Epithelial cell of esophagus (primary cell): ENCODE results near the gene ETV1.

ENCODE experiments used
- DNase-seq: peaks from one replicate; pipeline ENCODE4 v3.0.0; 2010; ENCODE audit warnings: low read depth
- H3K4me3 ChIP-seq: 2 replicates; pipeline ENCODE4 v1.5.1; 2011; ENCODE audit warnings: mild to moderate bottlenecking, low read length, control low read depth
- CTCF ChIP-seq: IDR thresholded peaks from 2 replicates; pipeline ENCODE4 v1.5.1; 2011; ENCODE audit warnings: low read depth, mild to moderate bottlenecking, low read length, control low read depth, inconsistent platforms; ENCODE audit not compliant: insufficient read depth; ENCODE audit errors: missing control alignments

ETV1 gene

GRCh38 chr7:13988731-13989125, 738 bp downstream of the ETV1 start:
- no peak for TF ChIP-seq CTCF

GRCh38 chr7:13988065-13988464, 1.4 kb downstream of the ETV1 start:
- no peak overlapping the region for H3K4me3 ChIP-seq
- DNase-seq, result peak; percentile 25
- no peak for TF ChIP-seq CTCF

More at GRCh38 chr7:13988731-13989125, 738 bp downstream of the ETV1 start:
- peak overlapping the region; percentile 72 for H3K4me3 ChIP-seq
- DNase-seq, result no peak

- TF ChIP-seq CTCF, result no peak
- no peak overlapping the region for H3K4me3 ChIP-seq
- no peak for DNase-seq
Measured at GRCh38 chr7:13987395-13987794, 2.1 kb downstream of the ETV1 start.

DNA sequence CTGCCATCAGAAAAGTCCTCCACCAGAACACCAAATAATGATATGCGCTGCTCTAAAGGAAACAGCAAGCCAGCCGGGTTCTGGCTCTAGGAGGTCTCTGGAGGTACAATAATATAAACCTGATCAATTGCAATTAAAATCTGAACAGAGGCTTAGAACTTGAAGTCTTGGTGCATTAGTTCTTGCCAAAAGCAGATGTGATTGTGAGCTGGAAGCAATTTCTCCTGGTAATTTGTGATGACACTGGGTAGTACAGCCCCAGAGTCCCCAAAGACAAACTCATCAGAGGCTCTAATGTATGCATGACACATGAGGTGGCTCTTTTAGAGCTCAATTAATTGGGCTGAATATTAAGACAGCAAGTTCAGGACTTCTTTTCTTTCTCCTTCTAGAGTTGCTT, 3.3 kb downstream of the ETV1 start:
- no peak for DNase-seq
- H3K4me3 ChIP-seq, result no peak overlapping the region
- TF ChIP-seq CTCF, result no peak

GRCh38 chr7:13984831-13985685, 4.4 kb downstream of the ETV1 start:
- no peak for TF ChIP-seq CTCF
- H3K4me3 ChIP-seq, result no peak overlapping the region
- DNase-seq, result no peak

DNA sequence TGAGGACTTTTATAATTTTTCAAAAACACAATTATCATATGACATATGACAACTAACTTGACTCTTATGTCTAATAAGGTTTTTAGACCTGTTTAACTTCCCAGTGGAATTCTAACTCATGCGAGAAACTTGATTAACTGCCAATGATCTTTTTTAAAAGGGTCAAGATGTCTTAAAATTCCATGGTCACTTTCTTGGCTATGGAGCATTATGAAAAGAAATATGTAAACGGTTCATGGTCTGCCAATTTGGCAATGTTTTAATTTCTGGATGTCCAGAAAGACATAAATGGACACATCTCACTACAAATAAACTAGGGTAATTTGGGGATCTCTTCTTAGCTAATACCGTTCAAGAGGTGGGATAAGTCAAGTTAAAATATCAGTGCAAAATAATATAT, 5.4 kb downstream of the ETV1 start:
- no peak overlapping the region for H3K4me3 ChIP-seq
- no peak for DNase-seq
- no peak for TF ChIP-seq CTCF
